Measurements from ENCODE around the gene KCNH2.
"Not testable (repeated sequence)": the region's sequence is repeated elsewhere in the genome, so short reads cannot be mapped to it uniquely, and the experiment has no call there.

KCNH2 gene

GRCh38 chr7:150978126-150978789, at the start of gene KCNH2:
KCNH2 (minus strand) TSS chr7:150978321; CDS start chr7:150977913, 408 bp downstream.
- no peak for TF ChIP-seq CTCF (IDR thresholded peaks at IDR 0.05; ENCODE audit: insufficient read depth, low read depth, low read length, missing control alignments)
- H3K4me3 ChIP-seq (ENCODE audit: low read length) = no peak within 1 kb of the TSS
- no peak for DNase-seq (ENCODE audit: low read depth)

- peak overlapping the region; percentile 82 for H3K4me3 ChIP-seq (ENCODE audit: low read length)
- not testable (repeated sequence) for DNase-seq (ENCODE audit: low read depth)
Measured at GRCh38 chr7:151027728-151028130, 49.6 kb upstream of the KCNH2 start.

DNA sequence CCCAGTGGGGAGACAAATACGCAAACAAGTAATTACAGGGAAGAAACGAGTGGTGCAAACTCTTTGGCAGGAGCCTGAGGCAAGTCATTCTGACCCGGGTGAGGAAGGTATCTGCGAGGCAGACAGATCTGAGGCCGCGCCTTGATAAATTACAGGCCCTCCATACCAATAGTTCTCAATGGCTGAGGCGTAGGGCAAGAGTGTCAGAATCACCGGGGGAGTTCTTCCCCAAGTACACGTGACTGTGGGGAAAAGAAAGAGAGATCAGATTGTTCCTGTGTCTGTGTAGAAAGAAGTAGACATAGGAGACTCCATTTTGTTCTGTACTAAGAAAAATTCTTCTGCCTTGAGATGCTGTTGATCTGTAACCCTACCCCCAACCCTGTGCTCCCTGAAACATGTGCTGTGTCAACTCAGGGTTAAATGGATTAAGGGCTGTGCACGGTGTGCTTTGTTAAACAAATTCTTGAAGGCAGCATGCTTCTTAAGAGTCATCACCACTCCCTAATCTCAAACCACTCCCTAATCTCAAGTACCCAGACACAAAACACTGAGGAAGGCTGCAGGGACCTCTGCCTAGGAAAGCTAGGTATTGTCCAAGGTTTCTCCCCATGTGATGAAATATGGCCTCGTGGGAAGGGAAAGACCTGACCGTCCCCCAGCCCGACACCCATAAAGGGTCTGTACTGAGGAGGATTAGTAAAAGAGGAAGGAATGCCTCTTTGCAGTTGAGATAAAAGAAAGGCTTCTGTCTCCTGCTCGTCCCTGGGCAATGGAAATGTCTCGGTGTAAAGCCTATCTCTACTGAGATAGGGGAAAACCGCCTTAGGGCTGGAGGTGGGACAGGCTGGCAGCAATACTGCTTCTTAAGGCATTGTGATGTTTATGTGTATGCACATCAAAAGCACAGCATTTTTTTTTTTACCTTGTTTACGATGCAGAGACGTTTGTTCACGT, 48.9 kb upstream of the KCNH2 start:
- DNase-seq (ENCODE audit: low read depth) = peak; percentile 36
- H3K4me3 ChIP-seq (ENCODE audit: low read length) = not testable (repeated sequence)

DNA sequence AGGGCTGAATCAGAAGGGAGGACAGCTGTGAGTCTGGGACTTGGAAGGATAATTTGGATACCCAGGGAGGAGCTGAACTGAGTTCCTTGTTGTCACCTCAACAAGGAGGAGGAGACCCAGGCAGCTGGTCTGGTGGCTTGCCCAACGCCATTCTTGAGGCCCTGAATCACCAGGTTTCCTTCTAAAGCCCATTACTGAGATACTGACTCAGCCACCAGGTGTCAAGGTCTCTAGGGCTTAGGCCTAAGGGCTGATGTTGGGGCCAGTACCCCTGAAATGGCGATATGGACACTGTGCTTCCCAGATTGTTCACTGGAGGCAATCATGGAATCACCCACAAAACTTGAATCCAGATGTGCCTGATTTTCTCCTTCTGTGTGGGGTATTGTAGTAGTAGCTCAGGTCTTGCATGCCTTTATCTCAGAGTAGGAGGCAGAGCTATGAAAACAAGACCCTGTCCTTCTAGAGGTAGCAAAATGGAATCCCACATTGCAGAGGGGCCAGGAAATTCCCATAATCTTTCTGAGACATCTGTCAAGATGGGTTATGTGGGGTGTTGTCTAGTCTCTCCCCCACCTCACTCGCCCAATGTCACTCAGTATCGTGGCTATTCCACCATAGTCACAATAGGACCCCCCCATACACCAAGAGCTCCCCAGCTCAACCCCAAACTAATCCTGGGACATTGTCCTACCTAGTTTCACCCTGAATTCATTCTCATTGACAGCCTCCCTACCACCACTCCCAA, 48.0 kb upstream of the KCNH2 start:
- H3K4me3 ChIP-seq (ENCODE audit: low read length) = no peak overlapping the region
- no peak for TF ChIP-seq CTCF (IDR thresholded peaks at IDR 0.05; ENCODE audit: insufficient read depth, low read depth, low read length, missing control alignments)
- DNase-seq (ENCODE audit: low read depth) = peak; percentile 88

DNA sequence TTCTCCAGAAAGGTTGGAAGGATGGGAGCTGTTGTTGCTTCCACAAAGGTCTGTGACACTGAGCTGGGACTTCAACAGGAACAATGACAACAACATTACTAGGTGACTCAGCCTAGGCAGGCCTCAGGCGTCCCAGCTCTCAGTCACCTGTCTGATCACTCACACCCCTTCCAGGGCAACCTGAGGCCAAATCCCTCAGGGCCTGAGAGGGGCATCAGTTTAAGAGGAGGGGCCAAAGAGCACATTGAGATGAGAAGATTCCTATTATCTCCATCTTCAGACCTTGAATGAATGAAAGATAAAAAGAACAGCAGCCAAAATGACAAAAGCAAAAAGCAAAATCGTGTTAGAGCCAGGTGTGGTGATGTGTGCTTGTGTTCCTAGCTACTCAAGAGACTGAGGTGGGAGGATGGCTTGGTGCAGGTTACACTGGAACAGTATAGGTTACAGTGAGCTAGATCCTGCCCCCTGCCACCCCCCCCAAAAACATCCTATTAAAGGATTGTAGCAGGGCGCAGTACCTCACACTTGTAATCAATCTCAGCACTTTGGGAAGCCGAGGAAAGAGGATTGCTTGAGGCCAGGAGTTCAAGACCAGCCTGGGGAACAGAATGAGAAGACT, 46.4 kb upstream of the KCNH2 start, which contains the start of gene ATG9B:
ATG9B (minus strand) TSS at position 60 of the 622 bp plus-strand sequence. CDS start 71 bp downstream, outside the sequence.
- TF ChIP-seq CTCF (IDR thresholded peaks at IDR 0.05; ENCODE audit: insufficient read depth, low read depth, low read length, missing control alignments) = no peak
- DNase-seq (ENCODE audit: low read depth) = peak; percentile 43
- H3K4me3 ChIP-seq (ENCODE audit: low read length) = no peak within 1 kb of the TSS

DNA sequence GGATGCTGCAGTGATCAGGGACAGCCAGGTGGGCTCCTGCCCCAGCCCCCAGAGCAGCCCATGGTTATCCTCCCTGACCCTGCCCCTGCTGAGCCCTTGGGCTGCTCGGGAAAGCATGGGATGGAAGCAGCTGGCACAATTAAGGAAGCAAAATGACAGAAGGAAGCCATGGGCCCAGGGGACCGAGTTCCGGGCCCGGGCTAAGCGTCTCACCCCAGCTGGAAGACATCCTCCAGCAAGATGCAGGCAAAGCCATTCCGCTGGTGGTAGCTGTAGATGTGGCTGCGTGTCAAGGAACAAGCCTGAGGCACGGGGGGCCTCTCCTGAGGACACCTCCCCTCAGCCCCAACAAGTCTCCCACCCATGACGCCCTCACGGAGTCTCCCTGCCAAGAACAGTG, 45.1 kb upstream of the KCNH2 start:
- H3K4me3 ChIP-seq (ENCODE audit: low read length) = no peak overlapping the region
- TF ChIP-seq CTCF (IDR thresholded peaks at IDR 0.05; ENCODE audit: insufficient read depth, low read depth, low read length, missing control alignments) = no peak
- DNase-seq (ENCODE audit: low read depth) = no peak

DNA sequence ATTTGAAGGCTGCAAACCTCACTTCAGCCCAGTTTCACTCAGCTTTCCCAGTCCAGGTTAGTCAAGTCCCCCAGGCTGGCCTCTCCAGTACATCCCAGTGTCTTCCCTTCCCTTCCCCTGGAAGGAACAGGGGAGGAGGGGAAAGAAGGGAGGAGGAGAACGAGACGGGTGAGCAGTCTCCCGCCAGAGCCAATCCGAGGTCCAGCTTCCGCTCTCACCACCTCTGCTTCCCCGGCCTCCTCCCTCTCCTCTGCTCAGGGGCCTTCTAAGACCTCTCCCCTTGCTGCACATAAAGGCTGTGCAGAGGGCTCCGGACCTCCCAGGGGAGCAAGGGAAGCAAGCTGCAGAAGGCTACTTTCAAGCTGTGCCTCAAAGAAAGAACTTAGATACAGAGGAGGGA, 42.1 kb upstream of the KCNH2 start:
- DNase-seq (ENCODE audit: low read depth) = no peak
- no peak overlapping the region for H3K4me3 ChIP-seq (ENCODE audit: low read length)
- TF ChIP-seq CTCF (IDR thresholded peaks at IDR 0.05; ENCODE audit: insufficient read depth, low read depth, low read length, missing control alignments) = no peak
